Endothelial cell (in vitro differentiated cells): Measurements from ENCODE around the gene SURF2. TPM values are rescaled to one million over a fixed set of nuclear protein-coding genes. Genes with fewer than 3 reads are reported as not detected.
A peak's percentile ranks its signal among the peaks of the same experiment; 100 is the strongest.

Source experiments
- DNase-seq: peaks from one replicate; pipeline ENCODE4 v3.0.0; 2021; ENCODE audit warnings: low spot score
- H3K27ac Mint-ChIP-seq: one replicate; pipeline ENCODE4 v1.8.0; 2021; ENCODE audit warnings: mixed read lengths, inconsistent platforms; ENCODE audit not compliant: unreplicated experiment
- H3K27me3 Mint-ChIP-seq: one replicate; pipeline ENCODE4 v1.8.0; 2021; ENCODE audit warnings: mild to moderate bottlenecking, moderate library complexity, mixed read lengths, inconsistent platforms; ENCODE audit not compliant: unreplicated experiment
- H3K36me3 Mint-ChIP-seq: one replicate; pipeline ENCODE4 v1.8.0; 2021; ENCODE audit warnings: mild to moderate bottlenecking, low read depth, mixed read lengths, inconsistent platforms; ENCODE audit not compliant: unreplicated experiment
- H3K4me1 Mint-ChIP-seq: one replicate; pipeline ENCODE4 v1.8.0; 2021; ENCODE audit warnings: mild to moderate bottlenecking, mixed read lengths, inconsistent platforms; ENCODE audit not compliant: unreplicated experiment
- H3K4me3 Mint-ChIP-seq: one replicate; pipeline ENCODE4 v1.8.0; 2021; ENCODE audit warnings: mild to moderate bottlenecking, mixed read lengths, inconsistent platforms; ENCODE audit not compliant: unreplicated experiment
- H3K9me3 Mint-ChIP-seq: one replicate; pipeline ENCODE4 v1.8.0; 2021; ENCODE audit warnings: mixed read lengths, inconsistent platforms; ENCODE audit not compliant: unreplicated experiment
- total RNA-seq: library from RNA; stranded (reverse); fragmentation: NEBNext Ultra II Directional; extraction: Animal tissue kit (Norgen Biotek cat#: 25700); gene quantifications from one replicate; pipeline ENCODE4 v1.2.1, GENCODE V29; 2021; ENCODE audit not compliant: unreplicated experiment
- TF ChIP-seq, protein P1 (sequence below): fragments of 200-600 bp; sonication (generic); IDR thresholded peaks from one replicate; pipeline ENCODE4 v1.5.0; 2021; ENCODE audit warnings: antibody characterized with exemption; ENCODE audit not compliant: unreplicated experiment

SURF2 gene
- total RNA-seq, 1 donor from 2014 or later: 11.9 TPM

DNA sequence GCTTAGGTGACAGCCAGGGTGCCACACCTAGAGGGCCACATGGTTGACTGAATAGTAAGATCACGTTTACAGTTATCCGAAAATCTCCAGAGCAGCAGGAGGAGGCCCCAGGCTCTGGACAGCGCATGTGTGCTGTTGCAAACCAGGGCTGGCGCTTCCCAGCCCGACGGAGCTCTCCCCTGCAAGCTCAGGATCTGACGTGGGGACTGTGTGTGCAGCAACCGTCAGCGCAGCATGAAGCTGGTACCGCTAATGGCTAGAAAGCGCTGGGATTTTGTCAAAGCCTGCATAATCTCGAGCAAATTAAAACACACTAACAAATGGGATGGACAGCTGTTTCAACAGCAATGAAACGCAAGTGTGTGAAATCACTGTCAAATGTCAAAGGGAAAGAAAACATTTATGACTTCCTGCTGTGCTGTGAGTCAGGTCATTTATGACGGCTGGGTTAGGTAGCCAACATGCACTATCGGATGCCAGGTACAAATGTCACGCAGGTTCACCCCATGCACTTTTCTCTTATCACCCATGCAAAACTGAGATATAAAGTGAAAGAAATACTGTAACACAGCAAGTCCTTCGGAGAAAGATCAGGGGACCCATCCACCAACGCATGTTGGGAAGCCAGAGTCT, 12.0 kb downstream of the SURF2 start:
- TF ChIP-seq, protein P1, sequence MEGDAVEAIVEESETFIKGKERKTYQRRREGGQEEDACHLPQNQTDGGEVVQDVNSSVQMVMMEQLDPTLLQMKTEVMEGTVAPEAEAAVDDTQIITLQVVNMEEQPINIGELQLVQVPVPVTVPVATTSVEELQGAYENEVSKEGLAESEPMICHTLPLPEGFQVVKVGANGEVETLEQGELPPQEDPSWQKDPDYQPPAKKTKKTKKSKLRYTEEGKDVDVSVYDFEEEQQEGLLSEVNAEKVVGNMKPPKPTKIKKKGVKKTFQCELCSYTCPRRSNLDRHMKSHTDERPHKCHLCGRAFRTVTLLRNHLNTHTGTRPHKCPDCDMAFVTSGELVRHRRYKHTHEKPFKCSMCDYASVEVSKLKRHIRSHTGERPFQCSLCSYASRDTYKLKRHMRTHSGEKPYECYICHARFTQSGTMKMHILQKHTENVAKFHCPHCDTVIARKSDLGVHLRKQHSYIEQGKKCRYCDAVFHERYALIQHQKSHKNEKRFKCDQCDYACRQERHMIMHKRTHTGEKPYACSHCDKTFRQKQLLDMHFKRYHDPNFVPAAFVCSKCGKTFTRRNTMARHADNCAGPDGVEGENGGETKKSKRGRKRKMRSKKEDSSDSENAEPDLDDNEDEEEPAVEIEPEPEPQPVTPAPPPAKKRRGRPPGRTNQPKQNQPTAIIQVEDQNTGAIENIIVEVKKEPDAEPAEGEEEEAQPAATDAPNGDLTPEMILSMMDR: no peak
- H3K27ac Mint-ChIP-seq: no peak overlapping the region
- H3K9me3 Mint-ChIP-seq: no peaks in the 10 kb centered on the region
- no peak overlapping the region for H3K4me3 Mint-ChIP-seq
- H3K4me1 Mint-ChIP-seq: no peaks in the 10 kb centered on the region
- peaks cover 7% of the 10 kb centered on the region for H3K27me3 Mint-ChIP-seq
- peaks cover 33% of the 10 kb centered on the region for H3K36me3 Mint-ChIP-seq
- DNase-seq: no peak

DNA sequence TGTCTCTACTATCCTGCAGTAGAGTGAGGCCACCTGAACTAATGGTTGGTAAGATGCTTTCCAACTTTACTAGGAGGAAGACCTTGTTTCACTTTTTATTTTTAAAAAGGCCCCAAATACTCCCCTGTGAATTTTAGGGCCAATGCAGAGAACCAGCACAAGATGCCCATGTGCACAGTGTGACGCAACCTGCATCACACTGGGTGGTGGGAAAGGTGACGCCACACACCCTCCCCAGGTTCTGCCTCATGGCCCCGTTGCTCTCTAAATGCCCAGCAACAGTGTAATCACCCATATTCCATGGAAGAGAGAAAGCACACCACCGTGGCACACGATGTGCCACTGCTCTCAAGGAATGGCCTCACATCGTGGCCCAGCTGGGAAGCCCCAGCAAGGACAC, 13.1 kb downstream of the SURF2 start:
- H3K27ac Mint-ChIP-seq: no peak overlapping the region
- peaks cover 25% of the 10 kb centered on the region for H3K36me3 Mint-ChIP-seq
- H3K9me3 Mint-ChIP-seq: no peaks in the 10 kb centered on the region
- peaks cover 6% of the 10 kb centered on the region for H3K27me3 Mint-ChIP-seq
- peaks cover under 1% of the 10 kb centered on the region for H3K4me1 Mint-ChIP-seq
- no peak for DNase-seq
- TF ChIP-seq, protein P1: no peak
- no peak overlapping the region for H3K4me3 Mint-ChIP-seq

DNA sequence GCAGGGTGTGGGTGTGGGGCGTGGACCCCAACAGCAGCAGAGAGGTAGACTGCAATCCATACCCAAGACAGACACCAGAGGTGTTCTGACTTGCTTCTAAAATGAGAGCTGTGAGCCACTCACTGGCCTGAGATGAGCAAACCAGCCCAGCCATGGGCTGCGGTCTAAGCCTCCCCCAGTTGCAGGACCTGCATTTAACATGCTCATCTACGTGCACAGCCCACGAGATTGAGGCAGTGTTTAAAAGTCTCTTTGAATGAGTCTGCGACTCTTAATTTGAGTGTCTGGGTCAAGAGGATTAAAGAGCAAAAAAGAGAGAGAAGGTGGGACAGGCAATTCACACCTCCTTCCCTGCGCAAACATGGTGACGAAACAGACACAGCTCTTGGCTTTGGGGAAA, 13.6 kb downstream of the SURF2 start:
- H3K4me3 Mint-ChIP-seq: no peak overlapping the region
- no peak for DNase-seq
- TF ChIP-seq, protein P1: no peak
- peaks cover 11% of the 10 kb centered on the region for H3K27me3 Mint-ChIP-seq
- H3K36me3 Mint-ChIP-seq: peaks cover 25% of the 10 kb centered on the region
- peaks cover 5% of the 10 kb centered on the region for H3K4me1 Mint-ChIP-seq
- H3K27ac Mint-ChIP-seq: no peak overlapping the region
- H3K9me3 Mint-ChIP-seq: no peaks in the 10 kb centered on the region

DNA sequence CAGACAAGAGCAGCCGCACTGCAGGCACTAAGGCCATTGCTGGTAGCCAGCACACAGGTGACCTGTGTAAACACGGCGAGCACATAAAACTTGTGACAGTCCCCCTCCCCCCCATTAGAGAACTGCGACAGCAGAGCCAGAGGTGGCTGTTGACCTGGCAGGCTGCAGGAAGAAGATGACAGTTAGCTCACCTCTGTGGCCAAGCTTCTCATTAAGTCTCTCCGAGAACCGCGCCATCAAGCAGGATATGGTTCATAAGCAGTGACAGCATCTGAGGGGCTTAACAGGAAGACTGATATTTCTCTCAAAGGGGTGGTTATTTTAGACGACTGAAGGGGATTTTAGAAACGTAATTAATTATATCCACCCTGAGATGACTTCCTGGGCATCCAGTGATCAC, 14.3 kb downstream of the SURF2 start:
- Mint-ChIP-seq H3K27me3 (peaks cover 14% of the 10 kb centered on the region), H3K9me3 (no peaks in the 10 kb centered on the region), H3K36me3 (peaks cover 23% of the 10 kb centered on the region), H3K4me3 (no peak overlapping the region), H3K27ac (peak overlapping the region; percentile 58), H3K4me1 (peaks cover 8% of the 10 kb centered on the region)
- TF ChIP-seq, protein P1: no peak
- DNase-seq: no peak

DNA sequence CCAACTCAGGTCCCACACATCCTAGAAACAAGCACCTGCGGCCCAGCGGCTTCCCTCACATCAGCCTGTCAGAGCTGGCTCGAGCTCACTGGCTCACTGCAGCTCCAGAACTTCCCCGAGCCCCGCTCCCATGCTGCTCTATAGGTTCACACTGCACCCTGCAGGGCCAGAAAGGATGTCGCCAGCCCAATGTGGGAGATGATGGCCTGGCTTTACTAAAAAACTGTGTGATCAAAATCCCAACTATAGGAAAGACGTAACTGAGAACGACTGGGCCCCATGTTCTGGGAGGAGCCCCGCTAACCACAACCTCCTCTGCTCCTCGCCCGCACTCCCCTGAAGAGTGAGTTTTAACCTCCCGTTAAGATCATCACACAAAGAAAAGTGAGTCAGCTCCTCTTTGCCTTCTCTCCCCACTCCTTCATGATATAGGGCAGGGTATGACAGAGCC, 14.9 kb downstream of the SURF2 start:
- Mint-ChIP-seq H3K9me3 (no peaks in the 10 kb centered on the region), H3K36me3 (peaks cover 19% of the 10 kb centered on the region), H3K27me3 (peaks cover 14% of the 10 kb centered on the region), H3K4me1 (peaks cover 8% of the 10 kb centered on the region), H3K4me3 (no peak overlapping the region), H3K27ac (peak overlapping the region; percentile 58)
- no peak for DNase-seq
- TF ChIP-seq, protein P1: no peak
